Measurements from ENCODE around the gene ZNF687.

DNA sequence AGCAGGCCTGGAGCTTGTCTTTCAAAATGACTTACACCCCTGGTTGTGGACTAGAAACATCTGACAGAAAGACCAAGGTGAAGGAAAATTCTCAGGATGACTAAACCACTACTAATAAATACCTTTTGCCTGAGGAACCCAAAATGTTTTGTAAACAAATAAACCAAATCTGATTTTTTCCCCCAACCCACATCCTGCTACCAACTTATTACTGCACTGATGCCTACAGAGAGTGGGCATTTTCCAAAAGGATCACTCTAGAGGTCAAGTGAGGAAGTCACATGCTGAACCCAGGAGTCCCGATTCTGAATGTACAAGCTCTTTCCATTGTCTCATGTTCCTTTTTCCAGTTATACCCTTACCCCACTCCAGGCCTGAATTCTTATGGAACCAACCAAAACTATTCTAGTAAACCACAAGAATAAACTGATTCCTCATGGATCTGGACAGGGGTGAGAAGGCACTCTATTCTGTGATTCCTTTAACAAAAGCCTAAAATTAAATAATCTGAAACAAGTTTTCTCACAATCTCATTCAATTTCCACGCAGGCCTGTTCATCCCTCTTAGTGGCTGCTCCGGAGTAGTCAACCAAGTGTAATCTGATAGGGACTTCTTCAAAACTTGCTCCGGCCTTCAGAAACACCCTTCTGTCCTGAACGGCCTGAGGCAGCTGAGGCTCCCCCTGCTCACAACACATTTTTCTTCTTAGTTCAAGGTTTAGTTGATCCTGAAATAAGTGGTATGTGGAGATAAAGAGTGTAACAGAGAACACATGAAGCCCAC lies 43.7 kb downstream of the ZNF687 start:
- TF ChIP-seq, protein P1, sequence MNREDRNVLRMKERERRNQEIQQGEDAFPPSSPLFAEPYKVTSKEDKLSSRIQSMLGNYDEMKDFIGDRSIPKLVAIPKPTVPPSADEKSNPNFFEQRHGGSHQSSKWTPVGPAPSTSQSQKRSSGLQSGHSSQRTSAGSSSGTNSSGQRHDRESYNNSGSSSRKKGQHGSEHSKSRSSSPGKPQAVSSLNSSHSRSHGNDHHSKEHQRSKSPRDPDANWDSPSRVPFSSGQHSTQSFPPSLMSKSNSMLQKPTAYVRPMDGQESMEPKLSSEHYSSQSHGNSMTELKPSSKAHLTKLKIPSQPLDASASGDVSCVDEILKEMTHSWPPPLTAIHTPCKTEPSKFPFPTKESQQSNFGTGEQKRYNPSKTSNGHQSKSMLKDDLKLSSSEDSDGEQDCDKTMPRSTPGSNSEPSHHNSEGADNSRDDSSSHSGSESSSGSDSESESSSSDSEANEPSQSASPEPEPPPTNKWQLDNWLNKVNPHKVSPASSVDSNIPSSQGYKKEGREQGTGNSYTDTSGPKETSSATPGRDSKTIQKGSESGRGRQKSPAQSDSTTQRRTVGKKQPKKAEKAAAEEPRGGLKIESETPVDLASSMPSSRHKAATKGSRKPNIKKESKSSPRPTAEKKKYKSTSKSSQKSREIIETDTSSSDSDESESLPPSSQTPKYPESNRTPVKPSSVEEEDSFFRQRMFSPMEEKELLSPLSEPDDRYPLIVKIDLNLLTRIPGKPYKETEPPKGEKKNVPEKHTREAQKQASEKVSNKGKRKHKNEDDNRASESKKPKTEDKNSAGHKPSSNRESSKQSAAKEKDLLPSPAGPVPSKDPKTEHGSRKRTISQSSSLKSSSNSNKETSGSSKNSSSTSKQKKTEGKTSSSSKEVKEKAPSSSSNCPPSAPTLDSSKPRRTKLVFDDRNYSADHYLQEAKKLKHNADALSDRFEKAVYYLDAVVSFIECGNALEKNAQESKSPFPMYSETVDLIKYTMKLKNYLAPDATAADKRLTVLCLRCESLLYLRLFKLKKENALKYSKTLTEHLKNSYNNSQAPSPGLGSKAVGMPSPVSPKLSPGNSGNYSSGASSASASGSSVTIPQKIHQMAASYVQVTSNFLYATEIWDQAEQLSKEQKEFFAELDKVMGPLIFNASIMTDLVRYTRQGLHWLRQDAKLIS (CRISPR knock-in tag; IDR thresholded peaks at IDR 0.05; ENCODE audit: borderline replicate concordance): no peak
- TF ChIP-seq RELA (CRISPR knock-in tag; IDR thresholded peaks at IDR 0.05; ENCODE audit: borderline replicate concordance) (no peak), GABPB1 (CRISPR knock-in tag; IDR thresholded peaks at IDR 0.05) (no peak), ZNF121 (CRISPR knock-in tag; IDR thresholded peaks at IDR 0.05) (no peak), PRRX2 (CRISPR knock-in tag; IDR thresholded peaks at IDR 0.05) (no peak), SMAD3 (CRISPR knock-in tag; IDR thresholded peaks at IDR 0.05; ENCODE audit: borderline replicate concordance) (no peak)
- TF ChIP-seq, protein P2, sequence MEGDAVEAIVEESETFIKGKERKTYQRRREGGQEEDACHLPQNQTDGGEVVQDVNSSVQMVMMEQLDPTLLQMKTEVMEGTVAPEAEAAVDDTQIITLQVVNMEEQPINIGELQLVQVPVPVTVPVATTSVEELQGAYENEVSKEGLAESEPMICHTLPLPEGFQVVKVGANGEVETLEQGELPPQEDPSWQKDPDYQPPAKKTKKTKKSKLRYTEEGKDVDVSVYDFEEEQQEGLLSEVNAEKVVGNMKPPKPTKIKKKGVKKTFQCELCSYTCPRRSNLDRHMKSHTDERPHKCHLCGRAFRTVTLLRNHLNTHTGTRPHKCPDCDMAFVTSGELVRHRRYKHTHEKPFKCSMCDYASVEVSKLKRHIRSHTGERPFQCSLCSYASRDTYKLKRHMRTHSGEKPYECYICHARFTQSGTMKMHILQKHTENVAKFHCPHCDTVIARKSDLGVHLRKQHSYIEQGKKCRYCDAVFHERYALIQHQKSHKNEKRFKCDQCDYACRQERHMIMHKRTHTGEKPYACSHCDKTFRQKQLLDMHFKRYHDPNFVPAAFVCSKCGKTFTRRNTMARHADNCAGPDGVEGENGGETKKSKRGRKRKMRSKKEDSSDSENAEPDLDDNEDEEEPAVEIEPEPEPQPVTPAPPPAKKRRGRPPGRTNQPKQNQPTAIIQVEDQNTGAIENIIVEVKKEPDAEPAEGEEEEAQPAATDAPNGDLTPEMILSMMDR (IDR thresholded peaks at IDR 0.05): no peak
- TF ChIP-seq, protein P3, sequence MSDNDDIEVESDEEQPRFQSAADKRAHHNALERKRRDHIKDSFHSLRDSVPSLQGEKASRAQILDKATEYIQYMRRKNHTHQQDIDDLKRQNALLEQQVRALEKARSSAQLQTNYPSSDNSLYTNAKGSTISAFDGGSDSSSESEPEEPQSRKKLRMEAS (CRISPR knock-in tag; IDR thresholded peaks at IDR 0.05): no peak
- TF ChIP-seq, protein P4, sequence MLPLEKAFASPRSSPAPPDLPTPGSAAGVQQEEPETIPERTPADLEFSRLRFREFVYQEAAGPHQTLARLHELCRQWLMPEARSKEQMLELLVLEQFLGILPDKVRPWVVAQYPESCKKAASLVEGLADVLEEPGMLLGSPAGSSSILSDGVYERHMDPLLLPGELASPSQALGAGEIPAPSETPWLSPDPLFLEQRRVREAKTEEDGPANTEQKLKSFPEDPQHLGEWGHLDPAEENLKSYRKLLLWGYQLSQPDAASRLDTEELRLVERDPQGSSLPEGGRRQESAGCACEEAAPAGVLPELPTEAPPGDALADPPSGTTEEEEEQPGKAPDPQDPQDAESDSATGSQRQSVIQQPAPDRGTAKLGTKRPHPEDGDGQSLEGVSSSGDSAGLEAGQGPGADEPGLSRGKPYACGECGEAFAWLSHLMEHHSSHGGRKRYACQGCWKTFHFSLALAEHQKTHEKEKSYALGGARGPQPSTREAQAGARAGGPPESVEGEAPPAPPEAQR (CRISPR knock-in tag; IDR thresholded peaks at IDR 0.05): no peak
